Measurements from ENCODE around the gene GLG1. TPM values are rescaled to one million over a fixed set of nuclear protein-coding genes. Genes with fewer than 3 reads are reported as not detected.
A peak's percentile ranks its signal among the peaks of the same experiment; 100 is the strongest.
"Not testable (repeated sequence)": the region's sequence is repeated elsewhere in the genome, so short reads cannot be mapped to it uniquely, and the experiment has no call there.

Gene GLG1
- total RNA-seq, 1 experiment from 2014 or later = 65.6 TPM

GRCh38 chr16:74542911-74543578 is 63.9 kb downstream of the GLG1 start:
- DNase-seq (ENCODE audit: low read depth) = not testable (repeated sequence)

GRCh38 chr16:74540663-74541062 is 66.3 kb downstream of the GLG1 start:
- DNase-seq (ENCODE audit: low read depth) = not testable (repeated sequence)

DNA sequence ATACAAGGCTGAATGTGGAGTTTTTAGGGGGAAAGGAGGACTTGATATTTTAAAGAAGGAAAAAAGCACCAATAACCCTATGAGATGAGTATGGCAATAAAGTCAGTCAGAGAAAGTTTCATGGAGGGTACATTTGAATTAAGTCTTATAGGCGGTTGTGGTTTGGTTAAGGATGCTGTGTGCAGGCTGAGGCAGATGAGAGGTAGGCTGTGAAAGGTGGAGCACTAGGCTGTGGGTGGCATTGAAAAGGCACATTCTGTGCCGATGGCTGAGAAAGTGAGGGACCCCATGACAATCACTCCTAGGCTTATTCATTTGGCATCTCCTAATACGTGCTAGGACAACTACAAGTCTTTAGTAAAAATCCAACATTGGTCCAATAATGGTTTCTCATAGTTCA is 68.1 kb downstream of the GLG1 start:
- DNase-seq (ENCODE audit: low read depth) = not testable (repeated sequence)

- DNase-seq (ENCODE audit: low read depth) = not testable (repeated sequence)
Observed at GRCh38 chr16:74537746-74538145, 69.2 kb downstream of the GLG1 start.

- not testable (repeated sequence) for DNase-seq (ENCODE audit: low read depth)
Observed at GRCh38 chr16:74534650-74535049, 72.3 kb downstream of the GLG1 start.

- no peak for DNase-seq (ENCODE audit: low read depth)
Observed at GRCh38 chr16:74524926-74525325, 82.0 kb downstream of the GLG1 start.

DNA sequence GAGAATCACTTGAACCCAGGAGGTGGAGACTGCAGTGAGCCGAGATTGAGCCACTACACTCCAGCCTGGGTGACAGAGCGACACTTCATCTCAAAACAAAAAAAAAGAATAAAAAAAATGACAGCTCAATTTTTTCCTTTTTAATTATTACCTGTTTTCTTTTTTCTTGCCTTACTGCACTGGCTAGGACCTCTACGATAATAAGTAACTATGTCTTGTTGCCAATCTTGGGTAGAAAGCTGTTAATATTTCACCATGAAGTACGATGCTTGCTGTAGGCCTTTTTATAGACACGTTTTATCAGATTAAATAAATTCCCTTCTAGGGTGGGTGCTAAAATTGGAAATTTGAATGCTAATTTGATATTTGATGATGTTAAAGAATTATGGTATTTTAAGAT is 82.8 kb downstream of the GLG1 start:
- DNase-seq (ENCODE audit: low read depth) = no peak

- not testable (repeated sequence) for DNase-seq (ENCODE audit: low read depth)
Observed at GRCh38 chr16:74523706-74524105, 83.2 kb downstream of the GLG1 start.

DNA sequence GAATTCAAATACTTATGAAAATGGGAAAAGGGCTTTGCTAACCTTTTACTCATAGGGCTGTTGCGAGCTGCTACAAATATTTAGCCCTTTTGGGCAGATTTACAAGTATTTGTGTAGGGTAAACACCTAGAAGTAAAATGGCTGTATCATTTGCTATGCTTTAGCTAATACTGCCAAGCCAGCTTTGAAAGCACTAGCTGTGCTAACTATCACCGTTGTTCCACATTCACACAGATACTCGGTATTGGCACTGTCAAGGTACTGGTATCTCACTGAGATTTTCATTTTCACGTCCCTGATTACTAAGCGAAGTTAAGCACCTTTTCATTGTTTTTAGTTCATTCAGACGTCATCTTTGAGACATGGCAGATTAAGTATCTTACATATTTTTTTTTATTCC is 84.8 kb downstream of the GLG1 start:
- no peak for DNase-seq (ENCODE audit: low read depth)

DNA sequence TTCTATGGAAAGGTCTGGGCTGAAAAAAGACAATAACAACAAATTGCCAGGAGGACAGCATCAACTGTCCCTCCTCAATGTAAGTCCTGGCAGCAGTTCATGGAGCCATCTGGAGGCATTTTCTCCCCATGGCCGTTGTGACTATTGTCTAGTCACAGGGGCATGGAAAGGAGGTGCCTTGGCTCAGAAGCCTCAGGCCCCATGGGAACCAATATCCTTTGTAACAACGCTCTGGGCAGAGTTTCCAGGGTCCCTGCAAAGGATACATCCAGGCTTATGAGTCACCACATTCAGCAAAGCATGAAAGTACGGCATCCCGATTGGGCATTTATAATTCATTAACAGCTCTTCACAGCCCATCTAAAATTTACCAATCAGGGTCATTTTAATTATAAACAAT is 85.2 kb downstream of the GLG1 start:
- peak; percentile 11 for DNase-seq (ENCODE audit: low read depth)

DNA sequence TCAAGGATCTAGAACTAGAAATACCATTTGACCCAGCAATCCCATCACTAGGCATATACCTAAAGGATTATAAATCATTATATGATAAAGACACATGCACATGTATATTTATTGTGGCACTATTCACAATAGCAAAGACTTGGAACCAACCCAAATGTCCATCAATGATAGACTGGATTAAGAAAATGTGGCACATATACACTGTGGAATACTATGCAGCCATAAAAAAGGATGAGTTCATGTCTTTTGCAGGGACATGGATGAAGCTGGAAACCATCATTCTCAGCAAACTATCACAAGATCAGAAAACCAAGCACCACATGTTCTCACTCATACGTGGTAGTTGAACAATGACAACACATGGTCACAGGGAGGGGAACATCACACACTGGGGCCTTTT is 88.0 kb downstream of the GLG1 start:
- DNase-seq (ENCODE audit: low read depth) = not testable (repeated sequence)

- no peak for DNase-seq (ENCODE audit: low read depth)
Observed at GRCh38 chr16:74511961-74512360, 95.0 kb downstream of the GLG1 start.

DNA sequence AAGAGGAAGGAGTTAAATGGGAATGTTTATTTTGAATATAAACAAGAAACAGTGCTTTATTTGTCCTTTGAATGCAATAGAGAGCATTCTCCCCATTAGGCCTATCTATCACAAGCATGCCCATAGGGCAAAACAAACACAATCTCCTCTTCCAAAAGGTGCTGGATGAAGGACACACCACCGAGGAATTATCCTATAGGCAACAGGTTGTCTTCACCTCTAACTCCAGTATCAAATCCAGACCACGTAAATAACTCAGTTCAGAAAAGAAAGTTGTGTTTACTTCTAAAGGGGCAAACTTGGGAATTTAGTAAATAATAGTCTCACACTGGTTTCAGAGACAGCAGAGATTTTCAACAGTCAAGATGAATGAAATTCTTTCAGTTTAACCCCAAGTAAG is 101.9 kb downstream of the GLG1 start:
- DNase-seq (ENCODE audit: low read depth) = no peak

DNA sequence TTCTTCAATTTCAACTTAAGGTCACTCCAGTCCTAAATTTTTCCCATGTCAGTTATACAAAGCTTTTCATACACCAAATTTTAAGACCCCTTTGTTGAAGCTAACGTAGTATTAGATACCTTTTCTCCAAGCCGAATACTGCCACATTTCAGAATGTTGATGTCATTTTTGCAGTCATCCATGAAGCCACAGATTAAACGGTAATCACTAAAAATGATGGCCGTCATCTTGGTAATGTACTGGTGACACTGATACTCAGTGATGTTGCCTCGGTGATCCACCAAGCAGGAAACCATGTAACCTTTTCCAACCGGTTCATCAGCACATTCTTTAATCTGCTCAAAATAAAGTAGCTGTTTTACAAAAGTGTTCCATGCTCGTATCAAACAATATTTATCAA is 103.5 kb downstream of the GLG1 start:
- no peak for DNase-seq (ENCODE audit: low read depth)

- DNase-seq (ENCODE audit: low read depth) = no peak
Observed at GRCh38 chr16:74501484-74502478, 105.1 kb downstream of the GLG1 start.

- DNase-seq (ENCODE audit: low read depth) = no peak
Observed at GRCh38 chr16:74500907-74501306, 106.0 kb downstream of the GLG1 start.

GRCh38 chr16:74499114-74499513 is 107.8 kb downstream of the GLG1 start:
- DNase-seq (ENCODE audit: low read depth) = no peak

GRCh38 chr16:74497761-74498160 is 109.2 kb downstream of the GLG1 start:
- DNase-seq (ENCODE audit: low read depth) = no peak

GRCh38 chr16:74496054-74496453 is 110.9 kb downstream of the GLG1 start:
- DNase-seq (ENCODE audit: low read depth) = no peak

DNA sequence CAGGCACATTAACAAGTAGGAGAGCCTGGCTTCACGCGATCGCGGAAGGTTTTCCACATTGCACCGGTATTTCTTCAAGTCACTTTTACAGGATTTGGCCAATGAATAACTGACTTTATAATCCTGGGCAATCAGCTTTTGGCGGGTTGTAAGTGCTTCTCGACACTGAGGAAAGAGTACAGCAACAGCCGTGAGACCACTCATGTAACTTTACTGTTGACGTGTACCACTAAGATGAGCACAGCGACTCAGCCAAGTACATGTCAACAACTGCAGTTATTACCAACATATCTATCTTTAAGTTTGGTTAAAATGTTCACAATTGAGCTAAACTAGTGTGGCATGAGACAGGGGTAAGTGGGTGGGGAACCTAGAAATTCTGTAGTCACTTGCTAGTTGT is 113.9 kb downstream of the GLG1 start:
- no peak for DNase-seq (ENCODE audit: low read depth)

DNA sequence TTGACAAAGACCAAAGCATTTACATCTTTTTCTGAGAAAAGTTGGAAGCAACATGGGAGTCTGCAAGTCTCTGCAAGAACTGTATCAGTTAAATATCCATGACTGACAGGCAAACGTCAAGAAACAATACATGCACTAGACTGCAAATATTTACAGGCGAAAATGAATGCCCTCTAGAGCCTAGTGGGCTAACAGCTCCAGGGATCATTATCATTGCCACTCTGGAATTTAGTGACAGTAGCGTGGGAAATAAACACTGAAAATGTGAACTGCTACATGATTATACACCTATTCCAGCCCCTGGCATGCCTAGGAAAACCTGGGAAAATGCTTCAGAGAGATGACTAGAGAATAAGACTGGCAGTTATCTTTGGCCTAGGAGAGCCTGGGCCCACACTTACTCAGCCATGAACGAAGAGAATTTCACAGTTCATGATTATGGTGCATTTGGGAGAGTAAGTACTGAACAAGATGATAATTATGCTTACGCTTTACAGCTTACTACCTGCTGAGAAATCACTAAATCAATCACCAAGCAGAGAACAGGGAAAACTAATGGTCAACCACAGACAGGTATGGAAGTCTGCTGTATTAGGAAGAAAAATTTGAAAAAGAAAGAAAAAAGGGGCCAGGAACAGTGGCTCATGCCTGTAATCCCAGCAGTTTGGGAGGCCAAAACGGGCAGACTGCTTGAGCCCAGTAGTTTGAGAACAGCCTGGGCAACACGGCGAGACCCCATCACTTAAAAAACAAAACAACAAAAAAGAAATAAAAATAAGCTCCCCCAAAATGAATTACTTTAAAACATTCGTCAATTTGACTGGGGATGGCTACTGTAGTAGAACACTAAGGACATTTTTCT is 119.0 kb downstream of the GLG1 start:
- no peak for DNase-seq (ENCODE audit: low read depth)

- DNase-seq (ENCODE audit: low read depth) = no peak
Observed at GRCh38 chr16:74485916-74486315, 121.0 kb downstream of the GLG1 start.

Data from HT1080 (cell line).